NCI-H2081 treated with DMSO at 0.1 percent for 48 hours (cell line): ENCODE measurements around the gene TMEM30A.

Experiments
- DNase-seq: peaks from one replicate; lab custom pipeline; 2025; lab: John Stamatoyannopoulos, UW

Gene TMEM30A

DNA sequence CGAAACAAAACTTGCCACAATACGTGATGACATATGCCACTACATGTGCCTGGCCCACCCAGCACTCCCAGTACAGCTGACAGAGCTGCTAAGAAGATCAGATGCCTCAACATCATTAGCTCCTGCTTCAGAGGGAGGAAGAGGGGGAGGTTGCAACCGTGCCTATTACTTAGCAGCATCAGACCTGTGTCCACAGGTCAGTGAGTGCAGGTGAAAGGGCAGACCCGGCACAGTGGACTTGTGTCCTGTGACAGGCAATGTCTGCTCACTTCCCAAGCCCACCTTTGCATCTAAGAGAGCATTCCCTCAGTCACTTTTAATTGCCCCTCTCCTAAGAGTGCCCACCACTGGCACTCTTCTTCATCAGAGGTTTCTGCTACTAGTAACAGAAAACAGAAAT lies 69.3 kb downstream of the TMEM30A start:
- DNase-seq, result no peak

DNA sequence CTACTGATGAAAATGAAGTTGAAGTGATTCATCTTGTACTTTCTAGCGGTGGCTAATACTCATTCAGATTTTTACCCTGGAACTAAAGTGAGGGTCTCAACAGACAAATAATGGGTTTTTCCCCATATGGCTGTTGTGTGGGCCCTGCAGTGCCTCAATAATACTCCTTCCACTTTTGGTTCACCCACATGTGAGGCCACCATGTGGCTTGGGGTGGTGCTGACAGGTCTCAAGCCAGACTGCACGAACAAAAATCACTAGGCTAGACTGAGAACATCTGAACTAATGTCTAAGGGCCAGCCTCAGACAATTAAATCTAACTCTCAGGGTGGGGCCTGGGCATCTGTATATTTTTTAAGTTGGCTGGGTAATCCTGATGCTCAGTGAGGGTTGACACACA lies 70.9 kb downstream of the TMEM30A start:
- no peak for DNase-seq

DNA sequence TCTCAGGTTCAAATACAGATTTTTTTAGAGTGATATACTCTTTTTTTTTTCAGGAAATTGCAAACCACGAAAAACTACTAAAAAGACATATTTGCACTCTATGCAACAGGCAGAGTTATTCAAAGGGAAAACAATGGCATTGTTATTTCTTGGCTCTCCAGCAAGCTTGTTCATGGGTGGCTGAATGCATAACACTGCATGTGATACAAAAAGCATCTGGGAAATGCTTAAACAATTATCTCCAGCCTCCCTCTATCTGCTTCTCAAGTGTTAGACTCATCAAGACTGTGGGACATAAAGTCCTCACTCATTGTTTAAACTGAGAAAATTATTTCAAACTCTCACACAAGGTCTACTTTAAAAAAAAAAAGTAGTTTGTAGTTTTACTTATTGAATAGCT lies 71.5 kb downstream of the TMEM30A start:
- no peak for DNase-seq

DNA sequence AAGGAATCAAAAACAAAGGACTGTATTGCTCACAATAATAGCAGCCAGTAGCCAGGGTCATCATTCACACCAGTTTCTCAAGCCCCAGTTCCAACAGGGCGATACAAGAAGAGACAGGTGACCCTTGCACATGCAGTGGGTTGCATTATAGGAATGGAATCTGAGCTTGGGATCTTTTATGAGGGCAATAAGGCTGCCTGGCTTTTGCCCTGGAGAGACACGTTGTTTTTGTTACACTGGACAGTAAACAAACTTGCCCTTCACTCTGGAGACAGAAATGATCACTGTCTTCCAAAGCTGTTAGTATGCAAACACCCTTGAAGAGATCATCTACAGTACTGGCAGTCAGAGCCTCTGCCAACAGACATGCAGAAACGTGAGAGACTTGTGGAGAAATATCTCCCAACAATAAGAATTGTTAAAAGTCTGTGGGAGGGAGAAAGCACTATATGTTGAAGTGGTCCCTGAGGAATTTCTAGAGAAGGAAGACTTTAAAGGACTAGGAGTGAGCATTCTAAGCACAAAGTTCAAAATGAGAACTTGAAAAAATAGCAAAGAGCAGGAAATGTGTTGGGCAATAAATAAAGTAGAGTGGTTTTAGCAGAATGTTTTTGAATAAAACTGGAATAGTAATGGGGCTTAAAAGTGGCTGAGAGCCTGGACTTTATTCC lies 72.5 kb downstream of the TMEM30A start:
- DNase-seq, result no peak

DNA sequence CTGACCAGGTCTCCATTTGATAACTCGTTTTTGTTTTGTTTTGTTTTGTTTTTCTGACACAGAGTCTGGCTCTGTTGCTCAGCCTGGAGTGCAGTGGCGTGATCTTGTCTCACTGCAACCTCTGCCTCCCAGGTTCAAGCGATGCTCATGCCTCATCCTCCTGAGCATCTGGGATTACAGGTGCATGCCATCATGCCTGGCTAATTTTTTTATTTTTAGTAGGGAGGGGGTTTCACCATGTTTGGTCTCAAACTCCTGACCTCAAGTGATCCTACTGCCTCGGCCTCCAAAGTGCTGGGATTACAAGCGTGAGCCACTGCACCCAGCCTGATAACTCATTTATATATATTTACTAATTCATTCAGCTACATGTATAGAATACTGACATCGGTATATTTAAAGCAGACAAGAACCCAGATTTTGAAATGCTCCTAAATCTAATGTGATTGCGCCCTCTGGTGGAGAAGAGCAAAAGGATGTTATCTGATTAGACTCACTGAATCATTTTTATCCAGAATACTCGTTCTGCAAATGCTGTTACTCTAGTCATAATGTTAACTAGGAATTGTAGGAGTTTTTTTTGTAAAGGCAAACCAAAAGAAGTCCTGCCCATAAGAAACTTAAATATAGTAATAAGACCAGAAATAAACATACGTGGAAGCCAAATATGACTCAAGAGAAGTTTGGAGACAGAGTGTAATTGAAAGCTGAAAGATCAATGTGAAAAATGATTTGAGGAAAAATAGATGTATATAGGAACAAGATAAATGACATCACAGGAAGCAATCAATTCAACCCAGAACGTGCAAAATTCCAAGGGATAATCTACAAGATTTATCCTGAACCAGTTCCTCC lies 73.5 kb downstream of the TMEM30A start:
- peak; percentile 35 for DNase-seq

DNA sequence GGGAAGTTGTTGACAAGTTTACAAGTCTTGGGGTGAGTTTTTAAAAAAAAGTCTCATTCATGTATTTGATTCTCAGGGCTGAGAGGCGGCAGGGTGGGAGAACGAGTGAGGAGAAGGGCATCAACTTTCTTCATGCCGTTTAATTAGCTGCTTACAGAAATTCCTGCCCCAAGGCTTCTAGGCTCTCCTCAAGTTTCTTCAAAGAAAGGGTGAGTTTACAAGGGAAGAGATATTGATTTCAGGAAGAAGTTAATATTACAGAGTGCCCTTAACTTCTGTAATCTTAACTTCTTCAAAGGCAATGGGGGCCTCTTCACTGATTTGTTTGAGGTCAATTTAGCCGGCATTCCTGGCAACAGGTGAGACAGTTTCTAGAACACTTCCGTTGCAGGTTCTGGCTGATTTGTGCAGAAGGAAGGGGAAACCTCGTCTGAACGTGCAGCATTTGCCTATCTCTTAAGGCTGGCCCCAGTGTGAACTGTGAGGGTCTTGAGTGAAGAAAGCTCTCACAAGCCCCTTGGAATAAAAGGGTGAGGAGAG lies 75.3 kb downstream of the TMEM30A start:
- no peak for DNase-seq

DNA sequence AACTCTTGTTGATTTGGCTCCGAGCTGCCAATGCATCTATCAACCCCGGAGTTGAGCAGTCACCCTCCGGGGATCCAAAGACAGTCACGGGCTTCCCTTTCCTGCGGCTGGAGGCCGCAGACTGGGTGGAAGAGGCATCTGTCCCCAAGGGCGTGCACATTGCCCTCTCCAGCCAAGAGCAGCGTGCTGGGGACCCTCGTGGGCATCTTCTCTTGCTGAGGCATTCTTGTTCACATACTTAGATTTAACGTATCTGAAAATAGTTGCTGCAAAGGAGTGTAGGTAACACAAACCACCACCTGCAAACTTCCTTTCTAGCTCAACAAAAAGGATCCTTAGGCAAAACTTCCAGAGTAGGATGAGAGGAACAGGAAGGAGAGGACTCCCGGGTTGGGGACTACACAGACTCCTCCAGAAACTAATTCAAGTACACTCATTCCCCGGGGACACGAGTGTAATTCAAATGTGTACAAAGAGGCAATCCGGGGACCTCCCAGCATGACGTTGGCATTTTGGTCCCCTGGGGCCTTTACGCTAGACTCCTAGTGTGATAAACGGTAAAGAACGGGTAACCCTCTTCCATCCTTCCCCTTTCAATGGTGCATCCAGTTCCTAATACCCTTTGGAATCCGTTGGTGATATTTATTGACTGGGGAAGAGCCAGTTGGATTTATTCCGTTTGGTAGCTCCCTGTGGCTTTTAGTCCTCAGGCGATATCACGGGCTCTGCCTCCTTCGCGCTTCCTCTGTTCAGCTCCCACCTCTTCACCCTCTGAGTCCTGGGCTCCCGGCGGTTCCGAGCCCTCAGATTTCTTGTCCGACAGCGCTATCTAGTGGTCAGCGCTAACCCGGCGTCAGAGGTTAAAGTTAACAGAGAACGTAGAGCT lies 76.1 kb downstream of the TMEM30A start:
- DNase-seq, result peak; percentile 18

DNA sequence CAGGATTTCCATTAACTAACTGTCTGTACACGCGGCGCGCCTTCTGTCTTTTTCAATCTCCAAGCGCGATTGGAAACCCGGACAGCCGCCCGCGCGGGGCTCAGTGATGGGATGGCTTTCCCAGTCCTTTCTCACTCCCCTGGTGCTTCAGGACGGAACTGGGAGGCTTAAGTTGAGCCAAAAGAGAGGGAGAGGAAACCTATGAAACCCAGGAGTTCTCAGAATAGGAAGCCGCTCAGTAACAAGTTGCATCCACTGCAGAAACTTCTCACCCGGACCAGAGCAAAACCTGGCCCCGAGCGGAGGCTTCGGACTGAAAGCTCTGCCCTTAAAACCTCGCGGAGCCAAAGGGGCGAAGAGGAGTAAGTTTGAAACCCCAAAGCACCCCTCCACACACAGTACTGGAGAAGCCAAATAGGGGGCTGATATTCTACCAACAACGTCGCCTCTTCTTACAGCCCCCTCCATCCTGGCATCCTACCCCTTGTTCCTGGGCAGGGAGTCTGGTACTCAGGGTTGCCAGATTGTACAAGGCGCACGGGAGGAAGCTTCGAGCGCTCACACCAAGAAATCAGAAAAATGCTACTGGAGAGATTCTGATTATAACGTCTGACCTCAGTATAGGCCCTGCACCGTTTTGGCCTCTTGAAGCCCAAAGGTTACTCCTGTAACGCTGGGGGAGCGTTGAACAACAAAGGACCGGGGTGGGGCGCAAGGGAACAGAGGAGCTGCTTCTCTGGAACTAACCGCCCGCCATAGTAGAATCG lies 77.8 kb downstream of the TMEM30A start:
- no peak for DNase-seq

DNA sequence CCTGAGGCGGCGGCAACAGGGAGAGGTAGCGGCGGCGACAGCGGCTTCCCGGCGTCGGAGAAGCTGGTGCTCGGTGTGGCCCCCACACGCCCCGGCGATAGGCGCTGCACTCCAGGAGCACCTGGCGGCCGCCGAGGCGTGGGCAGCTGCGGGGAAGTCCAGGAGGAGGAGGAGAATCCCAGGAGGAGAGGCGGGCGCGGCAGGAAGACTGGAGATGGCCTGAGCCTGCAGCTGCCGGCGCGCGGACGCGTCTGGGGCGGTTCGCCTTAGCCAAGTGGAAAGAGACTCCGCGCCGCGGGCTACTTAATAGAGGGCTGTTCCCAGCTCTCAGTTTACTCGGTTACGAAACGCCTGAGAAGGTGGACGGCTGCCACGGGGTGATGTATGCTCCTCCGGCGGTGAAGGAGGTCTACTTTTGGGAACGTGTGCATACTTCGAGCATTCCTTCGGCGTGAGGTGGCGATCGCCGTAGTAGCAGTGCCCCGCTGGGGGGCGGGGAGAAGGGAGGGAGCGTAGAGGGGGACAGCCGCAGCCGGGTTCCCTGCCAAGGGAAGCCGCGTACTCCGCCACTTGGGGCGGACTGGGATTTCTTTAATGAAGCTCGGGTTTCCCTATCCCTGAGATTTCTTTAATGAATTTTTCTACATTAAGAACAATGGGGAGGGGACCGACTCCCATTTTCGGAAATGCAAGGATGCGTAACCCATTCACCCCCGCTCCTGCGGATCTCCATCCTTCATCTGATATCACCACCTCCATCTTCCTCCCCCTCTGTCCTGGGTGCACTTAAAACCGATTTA lies 78.6 kb downstream of the TMEM30A start, which contains the start of gene COL12A1:
Gene COL12A1, minus strand, starts transcription at position 278 of the 800 bp plus-strand sequence. CDS start 3,261 bp downstream, outside the sequence.
- no peak for DNase-seq

DNA sequence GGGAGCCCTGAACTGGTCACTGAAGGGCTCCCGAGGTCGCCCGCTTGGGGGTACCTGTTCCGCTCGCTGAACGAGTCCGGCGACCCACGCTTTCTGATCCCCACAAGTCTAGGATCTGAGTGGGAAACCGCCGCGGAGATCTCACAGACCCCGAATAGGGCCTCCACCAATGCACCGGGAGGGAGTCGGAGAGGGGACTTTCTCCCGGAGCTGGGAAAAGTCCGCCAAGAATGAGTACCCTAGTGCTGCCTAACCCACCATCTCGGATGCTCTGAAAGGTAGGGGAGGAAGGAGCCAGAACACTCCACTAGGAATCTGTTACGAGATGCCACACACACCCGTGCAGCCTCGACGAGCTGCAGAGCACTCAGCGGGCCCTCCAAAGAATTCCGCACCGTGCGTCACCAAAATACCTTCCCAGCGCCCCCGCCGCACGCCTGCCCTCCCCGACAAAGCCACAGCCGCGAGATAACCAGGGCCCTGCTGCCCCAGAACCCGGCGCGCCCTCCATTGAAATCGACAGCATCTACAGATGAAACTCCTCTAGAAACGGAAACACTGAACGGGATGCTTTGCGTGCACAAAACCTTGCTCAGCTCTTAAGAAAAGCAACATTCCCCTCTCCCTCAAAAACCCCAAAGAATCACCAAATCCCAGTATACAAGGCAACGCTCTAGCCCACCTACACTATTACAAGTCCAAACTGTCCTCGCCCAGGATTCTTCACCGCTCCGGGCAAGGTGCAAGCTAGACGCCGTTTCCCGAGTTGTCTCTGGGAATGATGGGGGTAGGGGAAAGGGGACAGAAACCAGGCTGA lies 79.4 kb downstream of the TMEM30A start:
- DNase-seq, result no peak

DNA sequence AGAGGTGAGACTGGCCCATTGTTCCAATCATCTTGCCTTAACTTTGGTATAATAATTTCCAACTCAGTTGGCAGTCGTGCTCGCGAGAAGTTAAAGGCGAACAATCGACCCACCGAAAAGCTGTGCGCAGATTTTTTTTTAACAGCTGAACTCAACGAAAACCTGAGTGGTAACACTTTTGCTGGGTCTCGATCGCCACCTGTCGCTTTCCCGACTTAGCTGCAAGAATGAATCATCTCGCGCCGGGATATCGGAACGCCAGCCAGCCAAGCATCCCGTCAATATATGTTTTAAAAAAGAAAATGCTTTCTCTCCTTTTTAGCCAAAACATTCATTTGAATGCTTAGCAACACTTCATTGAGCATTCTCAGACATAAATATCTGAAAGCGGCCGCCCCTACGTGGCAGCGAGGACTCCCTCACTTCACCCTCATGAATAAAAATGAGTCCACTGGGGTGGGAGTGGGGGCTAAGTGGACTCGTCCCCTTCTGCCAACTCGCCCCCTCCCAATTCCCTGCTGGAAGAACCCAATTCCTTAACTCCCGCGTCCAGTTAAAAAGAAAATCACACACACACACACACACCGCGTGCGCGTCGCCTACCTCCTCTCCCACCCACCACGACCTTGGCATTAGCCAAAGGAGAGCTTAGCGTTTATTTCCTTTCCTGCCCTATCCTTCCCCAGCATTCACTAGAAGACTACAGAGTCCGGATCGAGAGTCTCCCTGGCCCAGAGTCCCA lies 80.2 kb downstream of the TMEM30A start:
- no peak for DNase-seq

DNA sequence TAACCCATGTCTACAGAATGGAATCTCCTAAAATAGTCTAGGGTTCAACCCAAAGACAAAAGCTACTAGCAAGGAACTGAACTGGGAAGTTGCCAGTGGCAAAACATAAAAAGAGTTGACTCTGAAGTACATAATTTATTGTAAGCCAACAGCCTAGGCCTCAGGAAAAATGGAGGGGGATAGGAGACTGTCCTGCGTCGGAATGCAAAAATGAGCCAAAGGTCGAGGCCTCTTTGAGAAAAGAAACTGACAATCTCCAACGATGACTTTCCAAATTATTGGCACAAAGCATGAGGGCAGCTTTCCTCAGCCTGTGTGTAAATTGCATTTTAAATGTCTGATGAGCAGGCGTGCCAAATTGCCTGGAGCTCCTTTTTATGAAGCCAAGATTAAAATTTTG lies 80.9 kb downstream of the TMEM30A start:
- no peak for DNase-seq
